ENCODE measurements around the gene SLC25A30.

DNA sequence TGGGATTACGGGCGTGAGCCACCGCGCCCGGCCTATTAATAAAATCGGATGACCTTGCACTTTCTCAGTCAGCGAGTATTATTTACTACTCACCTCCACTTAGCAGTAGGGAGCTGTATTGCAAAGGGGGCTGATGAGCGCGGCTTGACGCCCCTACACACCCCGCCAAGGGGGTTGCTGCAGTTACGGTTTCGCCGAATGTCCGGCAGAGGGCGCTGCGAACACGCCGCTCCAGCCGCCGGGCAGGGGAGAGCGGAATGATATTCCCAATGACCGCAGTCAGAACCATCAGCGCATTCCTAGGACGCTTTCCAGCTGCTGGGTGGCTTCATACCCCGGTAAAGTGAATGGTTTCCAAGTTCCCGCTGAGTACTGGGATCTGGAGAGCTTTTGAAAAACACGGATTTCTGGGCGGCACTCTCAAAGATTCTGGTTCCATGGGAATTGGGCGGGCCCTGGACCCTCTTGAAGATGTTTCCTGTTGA is 47.2 kb downstream of the SLC25A30 start:
- TF ChIP-seq CTCF (IDR thresholded peaks at IDR 0.05) (peak; percentile 78 to 95 (median 84)), POLR2A (IDR thresholded peaks at IDR 0.05) (no peak)
